ENCODE data around the gene AIMP1. TPM values are rescaled to one million over a fixed set of nuclear protein-coding genes. Genes with fewer than 3 reads are reported as not detected.

AIMP1 gene
- total and polyA plus RNA-seq, 10 of the 15 experiments (the other 5 are each of a cell fraction or from before 2014, with no cell fraction given): 18.6 to 131 (median 56.5) TPM

DNA sequence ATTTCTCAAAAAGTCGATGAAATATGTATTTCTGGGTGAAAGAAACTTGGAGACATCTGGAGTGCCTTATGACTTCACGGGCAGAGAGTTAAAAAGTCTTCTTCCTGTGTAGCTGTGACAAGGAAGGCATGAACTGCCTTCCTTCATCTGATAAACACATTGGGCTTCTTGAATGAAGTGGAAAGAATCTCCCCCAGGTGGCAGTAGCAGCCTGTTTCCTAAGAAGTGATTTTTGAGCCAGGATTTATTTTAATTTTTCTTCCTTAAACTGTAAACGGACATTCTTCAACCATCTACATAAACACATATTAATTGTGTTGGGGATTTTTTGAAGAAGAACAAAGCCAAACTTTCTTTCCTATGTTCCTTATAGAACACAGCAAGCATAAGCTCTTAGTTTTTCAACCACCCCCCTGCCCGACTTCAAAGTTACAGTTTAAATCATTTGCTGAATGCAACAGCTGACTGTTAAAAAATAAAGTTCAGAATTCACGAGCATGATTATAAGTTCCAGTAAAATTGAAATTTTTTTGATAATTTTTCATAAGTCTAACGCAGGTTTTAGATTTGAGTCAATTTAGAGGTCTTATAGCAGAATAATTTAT, 53.2 kb downstream of the AIMP1 start (continued):
- TF ChIP-seq MTA3 (IDR thresholded peaks at IDR 0.05; ENCODE audit: borderline replicate concordance, low read length) (no peak), ZBED1 (IDR thresholded peaks at IDR 0.05; ENCODE audit: borderline replicate concordance) (no peak), LARP7 (IDR thresholded peaks at IDR 0.05) (no peak), TCF3 (IDR thresholded peaks at IDR 0.05; ENCODE audit: borderline replicate concordance, insufficient read depth, low read depth, low read length) (no peak), SMC3 (IDR thresholded peaks at IDR 0.05; ENCODE audit: borderline replicate concordance, low read length) (peak; percentile 55; the same call in 1 of the 2 replicates), RAD21 (IDR thresholded peaks at IDR 0.05; ENCODE audit: insufficient read depth, low read depth, low read length) (peak; percentile 69), SUPT20H (IDR thresholded peaks at IDR 0.05; ENCODE audit: borderline replicate concordance, control insufficient read depth, low read depth, low read length) (no peak)
- TF ChIP-seq, protein P1, sequence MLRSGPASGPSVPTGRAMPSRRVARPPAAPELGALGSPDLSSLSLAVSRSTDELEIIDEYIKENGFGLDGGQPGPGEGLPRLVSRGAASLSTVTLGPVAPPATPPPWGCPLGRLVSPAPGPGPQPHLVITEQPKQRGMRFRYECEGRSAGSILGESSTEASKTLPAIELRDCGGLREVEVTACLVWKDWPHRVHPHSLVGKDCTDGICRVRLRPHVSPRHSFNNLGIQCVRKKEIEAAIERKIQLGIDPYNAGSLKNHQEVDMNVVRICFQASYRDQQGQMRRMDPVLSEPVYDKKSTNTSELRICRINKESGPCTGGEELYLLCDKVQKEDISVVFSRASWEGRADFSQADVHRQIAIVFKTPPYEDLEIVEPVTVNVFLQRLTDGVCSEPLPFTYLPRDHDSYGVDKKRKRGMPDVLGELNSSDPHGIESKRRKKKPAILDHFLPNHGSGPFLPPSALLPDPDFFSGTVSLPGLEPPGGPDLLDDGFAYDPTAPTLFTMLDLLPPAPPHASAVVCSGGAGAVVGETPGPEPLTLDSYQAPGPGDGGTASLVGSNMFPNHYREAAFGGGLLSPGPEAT (IDR thresholded peaks at IDR 0.05; ENCODE audit: low read depth): no peak
- TF ChIP-seq, protein P2, sequence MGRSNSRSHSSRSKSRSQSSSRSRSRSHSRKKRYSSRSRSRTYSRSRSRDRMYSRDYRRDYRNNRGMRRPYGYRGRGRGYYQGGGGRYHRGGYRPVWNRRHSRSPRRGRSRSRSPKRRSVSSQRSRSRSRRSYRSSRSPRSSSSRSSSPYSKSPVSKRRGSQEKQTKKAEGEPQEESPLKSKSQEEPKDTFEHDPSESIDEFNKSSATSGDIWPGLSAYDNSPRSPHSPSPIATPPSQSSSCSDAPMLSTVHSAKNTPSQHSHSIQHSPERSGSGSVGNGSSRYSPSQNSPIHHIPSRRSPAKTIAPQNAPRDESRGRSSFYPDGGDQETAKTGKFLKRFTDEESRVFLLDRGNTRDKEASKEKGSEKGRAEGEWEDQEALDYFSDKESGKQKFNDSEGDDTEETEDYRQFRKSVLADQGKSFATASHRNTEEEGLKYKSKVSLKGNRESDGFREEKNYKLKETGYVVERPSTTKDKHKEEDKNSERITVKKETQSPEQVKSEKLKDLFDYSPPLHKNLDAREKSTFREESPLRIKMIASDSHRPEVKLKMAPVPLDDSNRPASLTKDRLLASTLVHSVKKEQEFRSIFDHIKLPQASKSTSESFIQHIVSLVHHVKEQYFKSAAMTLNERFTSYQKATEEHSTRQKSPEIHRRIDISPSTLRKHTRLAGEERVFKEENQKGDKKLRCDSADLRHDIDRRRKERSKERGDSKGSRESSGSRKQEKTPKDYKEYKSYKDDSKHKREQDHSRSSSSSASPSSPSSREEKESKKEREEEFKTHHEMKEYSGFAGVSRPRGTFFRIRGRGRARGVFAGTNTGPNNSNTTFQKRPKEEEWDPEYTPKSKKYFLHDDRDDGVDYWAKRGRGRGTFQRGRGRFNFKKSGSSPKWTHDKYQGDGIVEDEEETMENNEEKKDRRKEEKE (IDR thresholded peaks at IDR 0.05): no peak
- TF ChIP-seq, protein P3, sequence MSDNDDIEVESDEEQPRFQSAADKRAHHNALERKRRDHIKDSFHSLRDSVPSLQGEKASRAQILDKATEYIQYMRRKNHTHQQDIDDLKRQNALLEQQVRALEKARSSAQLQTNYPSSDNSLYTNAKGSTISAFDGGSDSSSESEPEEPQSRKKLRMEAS (IDR thresholded peaks at IDR 0.05; ENCODE audit: low read depth, low read length): no peak
